ENCODE data around the gene MAN2A2. TPM values are rescaled to one million over a fixed set of nuclear protein-coding genes. Genes with fewer than 3 reads are reported as not detected.
"Not testable (repeated sequence)": the region's sequence is repeated elsewhere in the genome, so short reads cannot be mapped to it uniquely, and the experiment has no call there.

Gene MAN2A2
- polyA plus RNA-seq, 4 donors = 41.1 to 64.7 (median 54.2) TPM

GRCh38 chr15:90870354-90871138 is 32.6 kb upstream of the MAN2A2 start:
- DNase-seq (ENCODE audit: low read depth in 4 of 4, low spot score in 3 of 4) = no peak

DNA sequence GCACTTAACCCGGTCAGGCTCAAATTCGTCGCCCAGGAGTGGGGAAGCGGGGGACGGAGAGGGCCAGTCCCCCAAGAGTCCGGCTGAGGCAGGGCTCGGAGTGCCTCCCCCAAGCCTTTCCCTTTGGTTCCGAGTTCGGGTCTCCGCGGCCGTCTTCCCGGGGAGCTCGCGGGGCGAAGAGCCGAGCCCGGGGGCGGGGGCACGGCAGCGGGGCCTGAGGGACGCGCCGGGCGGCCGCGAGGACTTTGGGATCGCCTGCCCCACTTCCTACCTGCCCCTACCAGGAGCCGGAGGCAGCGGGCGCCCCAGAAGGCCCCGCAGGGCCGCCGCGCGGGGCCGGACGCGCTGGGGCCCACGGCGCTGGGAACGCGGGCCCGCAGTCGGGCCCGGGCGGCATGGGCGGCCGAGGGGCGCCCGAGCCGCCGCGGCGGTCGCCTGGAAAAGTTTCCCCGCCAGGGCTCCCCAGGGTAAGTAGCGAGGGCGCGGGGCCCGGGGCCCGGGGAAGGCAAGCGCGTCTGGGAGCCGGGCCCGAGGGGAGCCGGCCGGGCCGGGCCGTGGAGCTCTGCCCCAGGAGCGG is 31.9 kb upstream of the MAN2A2 start:
- DNase-seq (ENCODE audit: low read depth in 4 of 4, low spot score in 3 of 4) = no peak

GRCh38 chr15:90871716-90872485 is 31.2 kb upstream of the MAN2A2 start:
- DNase-seq (ENCODE audit: low read depth in 4 of 4, low spot score in 3 of 4) = no peak

- no peak for DNase-seq (ENCODE audit: low read depth in 4 of 4, low spot score in 3 of 4)
Measured at GRCh38 chr15:90872486-90873184, 30.5 kb upstream of the MAN2A2 start.

DNA sequence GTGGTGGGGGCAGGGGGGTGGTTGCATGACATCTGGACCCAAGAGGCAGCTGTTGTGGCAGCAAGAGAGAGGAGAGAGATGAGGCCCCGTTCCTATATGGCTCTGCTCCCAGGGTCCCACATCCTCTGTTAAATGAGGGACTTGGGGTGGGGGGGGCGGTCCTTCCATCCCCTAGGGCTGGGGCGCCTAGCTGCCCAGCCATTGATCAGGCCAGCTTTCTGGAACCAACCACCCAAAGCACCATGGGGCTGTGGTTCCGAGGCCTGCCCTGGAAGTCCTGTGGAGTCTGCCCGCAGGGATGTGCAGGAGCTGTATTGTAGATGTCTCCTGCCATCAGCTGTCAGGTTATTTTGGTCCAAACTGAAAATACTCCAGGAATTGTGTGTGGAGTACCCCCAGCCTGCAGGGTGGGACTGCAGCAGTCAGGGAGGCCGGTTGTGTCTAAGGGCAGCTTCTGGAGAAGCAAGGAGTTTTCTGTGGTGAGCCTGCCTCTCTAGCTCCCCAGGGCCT is 29.6 kb upstream of the MAN2A2 start:
- DNase-seq (ENCODE audit: low read depth in 4 of 4, low spot score in 3 of 4) = no peak

- no peak for DNase-seq (ENCODE audit: low read depth in 4 of 4, low spot score in 3 of 4)
Measured at GRCh38 chr15:90873998-90874605, 29.0 kb upstream of the MAN2A2 start.

DNA sequence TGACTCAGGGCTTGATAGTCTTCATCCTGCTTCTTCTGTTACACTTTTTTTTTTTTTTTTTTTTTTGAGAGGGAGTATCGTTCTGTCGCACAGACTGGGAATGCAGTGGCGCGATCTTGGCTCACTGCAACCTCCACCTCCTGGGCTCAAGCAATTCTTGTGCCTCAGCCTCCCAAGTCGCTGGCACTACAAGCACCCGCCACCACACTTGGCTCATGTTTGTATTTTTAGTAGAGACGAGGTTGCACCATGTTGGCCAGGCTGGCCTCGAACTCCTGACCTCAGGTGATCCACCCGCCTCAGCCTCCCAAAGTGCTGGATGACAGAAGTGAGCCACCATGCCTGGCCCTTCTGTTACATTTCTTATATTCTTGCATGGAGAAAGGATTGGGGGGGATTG is 28.1 kb upstream of the MAN2A2 start:
- DNase-seq (ENCODE audit: low read depth in 4 of 4, low spot score in 3 of 4) = not testable (repeated sequence)

- DNase-seq (ENCODE audit: low read depth in 4 of 4, low spot score in 3 of 4) = no peak
Measured at GRCh38 chr15:90875549-90875981, 27.5 kb upstream of the MAN2A2 start.

DNA sequence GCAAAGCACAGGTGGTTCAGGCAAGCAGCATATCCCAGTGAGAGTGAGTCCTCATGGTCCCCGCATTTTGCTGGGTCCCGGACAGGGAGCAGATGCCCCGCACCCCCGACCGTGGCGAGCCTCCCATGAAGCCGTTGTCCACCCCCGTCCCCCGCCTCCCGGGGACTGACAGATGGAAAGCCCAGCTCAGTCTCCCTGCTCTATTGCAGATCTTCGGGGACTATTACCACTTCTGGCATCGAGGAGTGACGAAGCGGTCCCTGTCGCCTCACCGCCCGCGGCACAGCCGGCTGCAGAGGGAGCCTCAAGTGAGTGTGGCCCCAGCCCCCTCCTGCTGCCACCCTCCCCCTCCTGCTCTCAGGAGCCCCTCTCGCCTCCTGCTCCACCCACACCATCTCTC is 27.1 kb upstream of the MAN2A2 start:
- no peak for DNase-seq (ENCODE audit: low read depth in 4 of 4, low spot score in 3 of 4)

DNA sequence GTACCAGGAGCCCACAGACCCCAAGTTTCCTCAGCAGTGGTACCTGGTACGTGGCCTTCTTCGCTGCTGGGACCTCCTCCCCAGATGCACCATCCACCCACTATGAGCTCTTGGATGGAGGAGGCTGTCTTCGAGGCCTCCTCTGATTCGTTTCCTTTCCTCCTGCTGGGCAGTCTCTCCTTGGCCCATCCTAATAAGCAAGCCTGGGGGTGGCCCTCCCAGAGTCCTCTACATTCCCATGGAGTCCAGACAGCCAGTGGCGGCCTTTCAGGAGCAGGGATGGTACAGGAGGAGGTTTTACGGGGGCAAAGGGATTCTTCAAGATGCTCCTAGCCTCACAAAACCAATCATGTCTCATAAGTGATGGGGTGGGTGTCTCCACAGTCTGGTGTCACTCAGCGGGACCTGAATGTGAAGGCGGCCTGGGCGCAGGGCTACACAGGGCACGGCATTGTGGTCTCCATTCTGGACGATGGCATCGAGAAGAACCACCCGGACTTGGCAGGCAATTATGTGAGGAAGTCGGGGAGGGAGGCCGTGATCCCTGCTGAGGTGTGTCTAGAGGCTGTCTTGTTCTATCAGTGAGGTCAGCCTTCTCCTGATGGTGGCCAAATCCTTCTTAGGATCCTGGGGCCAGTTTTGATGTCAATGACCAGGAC is 26.5 kb upstream of the MAN2A2 start:
- DNase-seq (ENCODE audit: low read depth in 4 of 4, low spot score in 3 of 4) = no peak

GRCh38 chr15:90877315-90877714 is 25.8 kb upstream of the MAN2A2 start:
- no peak for DNase-seq (ENCODE audit: low read depth in 4 of 4, low spot score in 3 of 4)

DNA sequence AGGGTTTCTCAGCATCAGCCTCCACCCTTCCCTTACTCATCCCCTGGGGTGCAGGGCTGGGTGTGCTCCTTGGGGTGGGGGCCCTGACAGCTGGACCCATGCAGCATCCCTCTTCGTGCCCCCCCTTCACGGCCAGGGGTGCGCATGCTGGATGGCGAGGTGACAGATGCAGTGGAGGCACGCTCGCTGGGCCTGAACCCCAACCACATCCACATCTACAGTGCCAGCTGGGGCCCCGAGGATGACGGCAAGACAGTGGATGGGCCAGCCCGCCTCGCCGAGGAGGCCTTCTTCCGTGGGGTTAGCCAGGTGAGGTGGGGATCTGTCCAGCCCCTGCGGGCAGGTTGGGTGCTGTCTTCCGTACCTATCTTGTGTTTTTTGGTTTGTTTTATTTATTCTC is 25.1 kb upstream of the MAN2A2 start:
- no peak for DNase-seq (ENCODE audit: low read depth in 4 of 4, low spot score in 3 of 4)

- no peak for DNase-seq (ENCODE audit: low read depth in 4 of 4, low spot score in 3 of 4)
Measured at GRCh38 chr15:90878660-90879059, 24.4 kb upstream of the MAN2A2 start.

GRCh38 chr15:90879730-90880366 is 23.3 kb upstream of the MAN2A2 start:
- no peak for DNase-seq (ENCODE audit: low read depth in 4 of 4, low spot score in 3 of 4)

- DNase-seq (ENCODE audit: low read depth in 4 of 4, low spot score in 3 of 4) = no peak
Measured at GRCh38 chr15:90880381-90881145, 22.5 kb upstream of the MAN2A2 start.

GRCh38 chr15:90881181-90881977 is 21.7 kb upstream of the MAN2A2 start:
- no peak for DNase-seq (ENCODE audit: low read depth in 4 of 4, low spot score in 3 of 4)

DNA sequence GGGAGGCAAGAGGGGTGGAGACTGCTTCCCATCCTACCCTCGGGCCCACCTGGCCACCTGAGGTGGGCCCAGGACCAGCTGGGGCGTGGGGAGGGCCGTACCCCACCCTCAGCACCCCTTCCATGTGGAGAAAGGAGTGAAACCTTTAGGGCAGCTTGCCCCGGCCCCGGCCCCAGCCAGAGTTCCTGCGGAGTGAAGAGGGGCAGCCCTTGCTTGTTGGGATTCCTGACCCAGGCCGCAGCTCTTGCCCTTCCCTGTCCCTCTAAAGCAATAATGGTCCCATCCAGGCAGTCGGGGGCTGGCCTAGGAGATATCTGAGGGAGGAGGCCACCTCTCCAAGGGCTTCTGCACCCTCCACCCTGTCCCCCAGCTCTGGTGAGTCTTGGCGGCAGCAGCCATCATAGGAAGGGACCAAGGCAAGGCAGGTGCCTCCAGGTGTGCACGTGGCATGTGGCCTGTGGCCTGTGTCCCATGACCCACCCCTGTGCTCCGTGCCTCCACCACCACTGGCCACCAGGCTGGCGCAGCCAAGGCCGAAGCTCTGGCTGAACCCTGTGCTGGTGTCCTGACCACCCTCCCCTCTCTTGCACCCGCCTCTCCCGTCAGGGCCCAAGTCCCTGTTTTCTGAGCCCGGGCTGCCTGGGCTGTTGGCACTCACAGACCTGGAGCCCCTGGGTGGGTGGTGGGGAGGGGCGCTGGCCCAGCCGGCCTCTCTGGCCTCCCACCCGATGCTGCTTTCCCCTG is 21.0 kb upstream of the MAN2A2 start:
- DNase-seq (ENCODE audit: low read depth in 4 of 4, low spot score in 3 of 4) = no peak
